ENCODE measurements around the gene SPI1. TPM values are rescaled to one million over a fixed set of nuclear protein-coding genes. Genes with fewer than 3 reads are reported as not detected.

The SPI1 gene
- total and polyA plus RNA-seq, 2 donors (not counting 1 experiment from before 2014, with no cell fraction given) = 98.3 to 119 TPM

DNA sequence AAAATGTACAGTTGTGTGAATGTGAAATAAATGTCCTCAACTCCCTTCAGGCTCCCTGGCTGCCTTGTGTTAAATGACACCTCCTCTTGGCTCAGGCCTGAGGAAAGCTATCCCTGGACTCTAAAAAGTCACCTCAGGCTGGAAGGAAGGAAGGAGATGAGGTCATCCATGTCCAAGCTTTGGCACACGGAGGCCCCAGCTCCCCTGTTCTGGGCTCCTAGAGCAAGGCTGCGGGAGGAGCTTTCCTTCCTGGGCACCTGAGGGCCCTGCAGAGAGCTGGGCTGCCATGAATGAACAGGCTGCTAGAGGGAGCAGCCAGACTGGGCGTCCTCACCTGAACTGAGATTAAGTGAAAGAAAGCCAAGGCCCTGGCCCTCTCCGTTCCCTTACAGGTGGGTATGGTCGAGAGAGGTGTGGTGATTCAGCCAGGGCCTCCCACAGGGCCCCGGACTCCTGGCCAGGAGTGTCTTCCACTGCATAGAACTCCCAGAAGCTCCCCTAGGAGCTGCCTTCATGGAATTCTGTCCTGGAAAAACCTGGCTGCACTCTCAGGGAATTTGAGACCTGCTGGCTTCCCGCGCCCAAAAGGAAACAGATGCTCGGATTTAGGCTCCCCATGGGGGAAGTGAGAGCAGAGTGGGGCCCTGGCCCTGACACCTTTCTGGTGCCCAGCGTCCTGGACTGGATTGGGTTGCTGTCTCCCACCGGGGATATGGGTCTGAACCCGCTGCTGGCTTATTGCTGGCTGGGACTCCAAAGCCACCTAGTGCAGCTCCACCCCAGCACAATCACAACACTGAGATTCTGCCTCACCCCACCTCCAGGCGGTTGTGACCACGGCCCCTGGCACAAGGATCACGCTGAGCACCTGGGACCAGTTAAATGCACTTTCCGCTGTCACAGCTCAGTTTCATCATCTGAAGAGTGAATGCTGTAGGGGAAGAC lies 48.1 kb downstream of the SPI1 start:
- Histone ChIP-seq H4K20me1 (ENCODE audit: control insufficient read depth, insufficient read depth, low read length, poor library complexity, severe bottlenecking) (no peaks in the 10 kb centered on the region), H3K27me3 (replicated peaks in 1 of 4; ENCODE audit: control extremely low read depth in 1 of 4, control insufficient read depth in 3 of 4, insufficient read depth in 4 of 4, low read length in 3 of 4) (no peaks in the 10 kb centered on the region), H3K4me2 (replicated peaks; ENCODE audit: low read depth, low read length, poor library complexity, severe bottlenecking) (no peak overlapping the region), H2AFZ (ENCODE audit: insufficient read depth, low read depth, low read length, poor library complexity, severe bottlenecking) (no peak overlapping the region), H3K4me1 (ENCODE audit: control insufficient read depth in 2 of 2, insufficient read depth in 2 of 2, low read length in 2 of 2) (peaks cover 0 to 16% of the 10 kb centered on the region in 2 donors), H3K36me3 (replicated peaks in 1 of 2; ENCODE audit: control extremely low read depth in 1 of 2, control insufficient read depth in 1 of 2, extremely low read depth in 1 of 2, insufficient read depth in 2 of 2, low read length in 1 of 2) (peaks cover 0 to 49% of the 10 kb centered on the region in 2 experiments), H3K79me2 (ENCODE audit: control insufficient read depth, insufficient read depth, low read length) (no peaks in the 10 kb centered on the region), H3K27ac (ENCODE audit: low read length in 2 of 2) (no peak overlapping the region), H3K4me3 (ENCODE audit: control extremely low read depth in 1 of 5, extremely low read depth in 1 of 5, insufficient read depth in 1 of 5, low read depth in 2 of 5, low read length in 4 of 5) (no peak overlapping the region), H3K9ac (ENCODE audit: low read length) (no peak overlapping the region), H3K9me3 (ENCODE audit: control extremely low read depth in 1 of 3, control insufficient read depth in 2 of 3, insufficient read depth in 1 of 3, low read length in 2 of 3) (no peaks in the 10 kb centered on the region)
- H3K4me1 Mint-ChIP-seq = peaks cover 14% of the 10 kb centered on the region
- WGBS (ENCODE audit: insufficient coverage) = 88% methylated on average over 13 of the region's 16 CpGs
- no peak overlapping the region for H3K4me3 Mint-ChIP-seq
- POLR2A ChIA-PET = no interaction called here
- no peaks in the 10 kb centered on the region for H3K9me3 Mint-ChIP-seq (ENCODE audit: insufficient read depth)
- H3K27me3 Mint-ChIP-seq = no peaks in the 10 kb centered on the region
- ATAC-seq (ENCODE audit: low read depth) = no peak
- TF ChIP-seq EZH2 (IDR thresholded peaks at IDR 0.05; ENCODE audit: borderline replicate concordance, insufficient read depth, low read depth, low read length, poor library complexity, severe bottlenecking) = no peak
- TF ChIP-seq, protein P1, sequence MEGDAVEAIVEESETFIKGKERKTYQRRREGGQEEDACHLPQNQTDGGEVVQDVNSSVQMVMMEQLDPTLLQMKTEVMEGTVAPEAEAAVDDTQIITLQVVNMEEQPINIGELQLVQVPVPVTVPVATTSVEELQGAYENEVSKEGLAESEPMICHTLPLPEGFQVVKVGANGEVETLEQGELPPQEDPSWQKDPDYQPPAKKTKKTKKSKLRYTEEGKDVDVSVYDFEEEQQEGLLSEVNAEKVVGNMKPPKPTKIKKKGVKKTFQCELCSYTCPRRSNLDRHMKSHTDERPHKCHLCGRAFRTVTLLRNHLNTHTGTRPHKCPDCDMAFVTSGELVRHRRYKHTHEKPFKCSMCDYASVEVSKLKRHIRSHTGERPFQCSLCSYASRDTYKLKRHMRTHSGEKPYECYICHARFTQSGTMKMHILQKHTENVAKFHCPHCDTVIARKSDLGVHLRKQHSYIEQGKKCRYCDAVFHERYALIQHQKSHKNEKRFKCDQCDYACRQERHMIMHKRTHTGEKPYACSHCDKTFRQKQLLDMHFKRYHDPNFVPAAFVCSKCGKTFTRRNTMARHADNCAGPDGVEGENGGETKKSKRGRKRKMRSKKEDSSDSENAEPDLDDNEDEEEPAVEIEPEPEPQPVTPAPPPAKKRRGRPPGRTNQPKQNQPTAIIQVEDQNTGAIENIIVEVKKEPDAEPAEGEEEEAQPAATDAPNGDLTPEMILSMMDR (IDR thresholded peaks at IDR 0.05) = no peak
- no peak for DNase-seq
- CTCF ChIA-PET = interaction anchor here (0.7 to 2.2 kb wide), 7 partner anchors 11 to 620 kb away, joined by 3 to 11 read pairs (median 4); no protein-coding TSS in a partner anchor
- H3K27ac Mint-ChIP-seq = peak overlapping the region; percentile 20
- intact Hi-C loops (cut with micrococcal nuclease) = loop anchor here (10.0 kb wide), 1 partner anchor 45 kb away; the partner anchor contains the start of gene SPI1

Measured in B cell (primary cell).